Type B pancreatic cell (in vitro differentiated cells): ENCODE results near the gene FKBP9. TPM values are rescaled to one million over a fixed set of nuclear protein-coding genes. Genes with fewer than 3 reads are reported as not detected.

Source experiments
- DNase-seq: peaks from one replicate; pipeline ENCODE4 v3.0.0; 2021; ENCODE audit warnings: mixed read lengths; ENCODE audit not compliant: unreplicated experiment; ENCODE audit errors: extremely low spot score
- H3K27ac Mint-ChIP-seq: 2 replicates; pipeline ENCODE4 v1.8.0; 2021; ENCODE audit warnings: mild to moderate bottlenecking, mixed read lengths
- H3K27me3 Mint-ChIP-seq: 2 replicates; pipeline ENCODE4 v1.8.0; 2021; ENCODE audit warnings: mixed read lengths
- H3K36me3 Mint-ChIP-seq: 2 replicates; pipeline ENCODE4 v1.8.0; 2021; ENCODE audit warnings: mixed read lengths
- H3K4me1 Mint-ChIP-seq: one replicate; pipeline ENCODE4 v1.8.0; 2021; ENCODE audit warnings: mixed read lengths; ENCODE audit not compliant: unreplicated experiment
- H3K4me3 Mint-ChIP-seq: 2 replicates; pipeline ENCODE4 v1.8.0; 2021; ENCODE audit warnings: mild to moderate bottlenecking, mixed read lengths
- H3K9me3 Mint-ChIP-seq: 2 replicates; pipeline ENCODE4 v1.8.0; 2021; ENCODE audit warnings: mixed read lengths
- CTCF ChIP-seq: fragments of 200-600 bp; sonication (generic); conservative IDR thresholded peaks from 2 replicates; pipeline ENCODE4 v1.5.0; 2021; ENCODE audit warnings: antibody characterized with exemption, mild to moderate bottlenecking
- total RNA-seq: library from RNA; stranded (reverse); gene quantifications from 2 replicates; pipeline ENCODE4 v1.2.1, GENCODE V29; 2021; ENCODE audit warnings: low replicate concordance

The FKBP9 gene
- total RNA-seq, 1 donor from 2014 or later: 76.0 TPM

- H3K27me3 Mint-ChIP-seq: no peaks in the 10 kb centered on the region
- H3K36me3 Mint-ChIP-seq: peaks cover 11% of the 10 kb centered on the region
- H3K4me1 Mint-ChIP-seq: peaks cover 21% of the 10 kb centered on the region
- H3K27ac Mint-ChIP-seq: no peak overlapping the region
- no peak for TF ChIP-seq CTCF
- H3K9me3 Mint-ChIP-seq: no peaks in the 10 kb centered on the region
- DNase-seq: no peak
- H3K4me3 Mint-ChIP-seq: no peak overlapping the region
These were observed 97.9 kb downstream of the FKBP9 start for GRCh38 chr7:33055158-33055557.

Other genes with a start within 250 kb of the FKBP9 start
- 20.6 and 32.3 TPM in 2 replicates for gene KBTBD2, start 65.7 kb upstream of the FKBP9 start, total RNA-seq
- gene NT5C3A, start 105.3 kb downstream of the FKBP9 start, total RNA-seq: 25.4 and 30.9 TPM in 2 replicates
- 17.4 and 21.2 TPM in 2 replicates for gene RP9, start 152.0 kb downstream of the FKBP9 start, total RNA-seq
- gene BBS9, start 172.1 kb downstream of the FKBP9 start, total RNA-seq: 13.0 and 19.7 TPM in 2 replicates